Stimulated activated CD8-positive, alpha-beta memory T cell treated with anti-CD3 and anti-CD28 coated beads, Interleukin-15, amount 100 ng/mL, for 1 hour (primary cell): ENCODE measurements around the gene AP3D1.

Experiments used
- DNase-seq: peaks from one replicate; pipeline ENCODE4 v3.0.0-alpha.2; 2020; ENCODE audit warnings: low read depth

AP3D1 gene

GRCh38 chr19:2181633-2181997 lies 30.2 kb upstream of the AP3D1 start:
- no peak for DNase-seq

- no peak for DNase-seq
Measured at GRCh38 chr19:2180881-2181632, 29.7 kb upstream of the AP3D1 start.

DNA sequence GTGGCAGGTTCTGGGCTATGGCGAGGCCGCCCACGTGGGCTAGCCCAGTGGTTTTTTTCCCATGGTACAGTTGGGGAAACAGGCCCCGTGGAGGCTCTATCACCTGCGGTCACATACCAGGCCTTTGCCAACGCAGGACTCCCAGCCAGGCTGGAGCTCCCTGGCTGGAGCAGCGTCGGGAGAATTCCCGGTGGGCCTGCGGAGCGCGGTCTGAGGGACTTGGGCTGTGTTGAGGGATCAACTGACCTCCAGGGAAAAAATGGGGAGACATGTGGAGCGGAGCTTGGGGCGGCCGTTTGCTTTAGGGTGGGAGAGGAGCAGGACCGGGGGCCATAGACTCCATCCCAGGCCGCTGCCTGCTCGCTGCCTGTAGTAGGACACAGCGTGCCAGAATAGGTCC lies 28.7 kb upstream of the AP3D1 start:
- no peak for DNase-seq

- no peak for DNase-seq
Measured at GRCh38 chr19:2179095-2179494, 27.7 kb upstream of the AP3D1 start.

GRCh38 chr19:2176337-2176994 lies 25.1 kb upstream of the AP3D1 start:
- no peak for DNase-seq

- no peak for DNase-seq
Measured at GRCh38 chr19:2175742-2176141, 24.4 kb upstream of the AP3D1 start.

DNA sequence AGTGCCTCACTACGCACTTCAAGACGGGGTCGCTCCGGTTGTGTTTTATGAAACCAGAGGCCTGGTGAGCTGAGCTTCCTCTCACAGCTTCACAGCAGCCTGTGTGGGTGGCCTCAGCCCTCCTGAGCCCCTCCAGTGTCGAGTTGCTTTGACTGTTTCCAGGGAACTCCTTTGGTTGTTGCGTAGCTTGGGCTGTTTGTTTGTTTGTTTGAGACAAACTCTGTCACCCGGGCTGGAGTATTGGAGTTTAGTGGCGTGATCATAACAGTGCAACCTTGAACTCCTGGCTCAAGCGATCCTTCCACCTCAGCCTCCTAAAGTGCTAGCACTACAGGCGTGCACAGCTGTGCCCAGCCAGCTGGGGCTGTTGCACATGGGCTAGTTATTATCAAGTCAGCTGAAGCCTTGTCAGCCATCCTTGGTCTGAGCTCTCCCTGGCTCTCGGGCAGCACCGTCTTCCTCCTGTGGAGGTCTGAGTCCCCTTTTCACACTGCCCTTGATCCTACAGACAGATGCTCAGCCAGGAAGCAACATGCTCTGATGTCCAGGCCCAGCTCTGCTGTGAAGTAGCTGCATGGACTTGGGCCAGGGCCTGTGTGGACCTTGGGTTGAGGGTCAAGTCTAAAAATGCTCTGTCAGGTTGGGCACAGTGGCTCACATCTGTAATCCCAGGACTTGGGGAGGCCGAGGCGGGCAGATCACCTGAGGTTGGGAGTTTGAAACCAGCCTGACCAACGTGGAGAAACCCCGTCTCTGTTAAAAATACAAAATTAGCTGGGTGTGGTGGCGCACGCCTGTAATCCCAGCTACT lies 22.6 kb upstream of the AP3D1 start:
- DNase-seq = no peak

- DNase-seq = no peak
Measured at GRCh38 chr19:2173388-2173766, 22.0 kb upstream of the AP3D1 start.

GRCh38 chr19:2171349-2172145 lies 20.2 kb upstream of the AP3D1 start:
- no peak for DNase-seq

- DNase-seq = no peak
Measured at GRCh38 chr19:2170987-2171348, 19.6 kb upstream of the AP3D1 start.

DNA sequence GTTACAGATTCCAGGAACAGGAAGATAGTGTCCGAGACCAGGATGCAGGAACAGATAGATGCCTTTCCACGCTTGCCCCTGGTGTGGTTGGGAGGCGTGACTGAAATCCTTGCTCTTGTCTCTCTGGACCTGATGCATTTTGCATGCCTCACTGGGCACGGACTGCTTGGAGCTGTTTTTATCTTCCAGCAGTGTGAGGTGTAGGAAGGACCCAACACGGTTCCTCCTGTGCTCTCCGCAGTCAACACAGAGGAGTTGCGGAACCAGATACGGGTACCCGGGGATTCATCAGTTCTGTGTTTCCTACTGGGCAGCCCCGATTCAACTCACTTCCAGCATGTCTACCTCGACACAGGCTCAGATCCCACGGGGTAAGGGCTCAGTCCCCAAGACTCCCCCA lies 18.9 kb upstream of the AP3D1 start:
- no peak for DNase-seq

GRCh38 chr19:2168619-2169424 lies 17.5 kb upstream of the AP3D1 start:
- no peak for DNase-seq

- no peak for DNase-seq
Measured at GRCh38 chr19:2167896-2168618, 16.7 kb upstream of the AP3D1 start.

- DNase-seq = no peak
Measured at GRCh38 chr19:2166741-2167738, 15.7 kb upstream of the AP3D1 start.

GRCh38 chr19:2164020-2164998 lies 12.9 kb upstream of the AP3D1 start:
- DNase-seq = no peak

- DNase-seq = no peak
Measured at GRCh38 chr19:2160379-2160778, 9.0 kb upstream of the AP3D1 start.

DNA sequence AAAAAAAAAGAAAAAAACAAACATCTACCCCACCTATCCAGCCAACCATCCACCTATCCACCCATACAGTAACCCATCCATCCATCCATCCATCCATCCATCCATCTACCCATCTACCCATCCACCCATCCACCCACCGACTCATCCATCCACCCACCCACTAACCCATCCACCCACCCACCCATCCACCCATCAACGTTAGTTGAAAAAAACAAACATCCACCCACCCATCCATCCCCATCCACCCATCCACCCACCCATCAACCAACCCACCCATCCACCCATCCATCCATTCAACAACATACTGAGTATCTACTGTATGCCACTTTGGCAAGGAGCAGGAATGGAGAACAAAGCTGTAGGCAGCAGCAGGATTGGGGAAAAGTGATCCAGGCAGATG lies 6.1 kb upstream of the AP3D1 start:
- DNase-seq = no peak

- no peak for DNase-seq
Measured at GRCh38 chr19:2154587-2155075, 3.3 kb upstream of the AP3D1 start.
